Measurements from ENCODE around the gene SLAIN1.
A peak's percentile ranks its signal among the peaks of the same experiment; 100 is the strongest.
"Not testable (repeated sequence)": the region's sequence is repeated elsewhere in the genome, so short reads cannot be mapped to it uniquely, and the experiment has no call there.

SLAIN1 gene

DNA sequence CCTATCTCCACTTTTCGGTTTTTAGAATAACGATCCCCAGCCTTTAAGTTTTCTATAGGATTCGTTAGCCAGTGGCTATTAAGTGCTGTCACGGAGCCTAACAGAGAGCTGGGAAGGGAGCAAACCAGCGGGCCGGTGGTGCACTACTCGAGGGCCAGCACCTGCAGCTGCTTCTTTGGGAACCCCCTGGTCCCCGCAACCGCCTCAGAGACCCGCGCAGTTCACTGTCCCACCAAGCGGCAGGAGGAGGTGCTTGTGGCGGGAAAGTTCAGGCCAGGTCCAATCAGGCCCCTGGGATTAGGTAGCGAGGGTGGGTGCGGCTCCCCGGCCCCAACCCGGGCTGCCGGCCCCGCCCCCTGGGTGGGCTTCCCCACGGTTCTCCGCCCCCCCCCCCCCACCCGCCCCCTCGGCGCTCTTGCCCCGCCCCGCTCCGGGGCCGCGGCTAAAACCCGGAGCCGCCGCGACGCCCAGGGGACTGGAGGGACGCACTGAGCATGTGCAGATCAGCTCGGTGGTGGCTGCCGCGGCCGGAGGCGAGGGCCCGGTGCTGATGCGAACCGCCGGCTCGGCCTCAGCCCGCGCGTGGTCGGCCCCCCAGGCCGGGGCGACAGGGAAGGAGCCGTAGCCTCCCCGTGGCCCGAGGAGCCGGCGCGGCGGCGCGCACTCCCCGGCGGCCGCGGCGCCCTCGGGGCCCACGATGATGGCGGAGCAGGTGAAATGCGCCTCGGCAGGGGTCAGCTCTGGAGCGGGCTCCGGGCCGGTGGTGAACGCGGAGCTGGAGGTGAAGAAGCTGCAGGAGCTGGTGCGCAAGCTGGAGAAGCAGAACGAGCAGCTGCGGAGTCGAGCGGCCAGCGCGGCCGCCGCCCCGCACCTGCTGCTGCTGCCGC, at the start of gene SLAIN1:
SLAIN1 (plus strand) TSS at position 471 of the 887 bp plus-strand sequence; CDS start at position 698, 227 bp downstream.
- peak; percentile 90 for DNase-seq

DNA sequence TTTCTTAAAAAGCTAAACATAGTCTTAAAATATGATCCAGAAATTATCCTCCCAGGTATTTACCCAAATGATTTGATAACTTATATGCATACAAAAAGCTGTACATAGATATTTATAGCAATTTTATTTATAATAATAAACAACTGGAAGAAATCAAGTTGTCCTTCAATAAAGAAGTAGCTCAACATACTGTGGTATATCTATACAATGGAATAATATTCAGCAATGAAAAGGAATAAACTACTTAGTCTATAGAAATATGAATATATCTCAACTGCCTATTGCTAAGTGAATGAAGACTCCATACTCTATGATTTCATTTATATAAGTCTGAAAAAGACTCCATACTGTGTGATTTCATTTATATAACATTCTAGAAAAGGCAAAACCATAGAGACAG, 47.1 kb upstream of the SLAIN1 start:
- DNase-seq: no peak

DNA sequence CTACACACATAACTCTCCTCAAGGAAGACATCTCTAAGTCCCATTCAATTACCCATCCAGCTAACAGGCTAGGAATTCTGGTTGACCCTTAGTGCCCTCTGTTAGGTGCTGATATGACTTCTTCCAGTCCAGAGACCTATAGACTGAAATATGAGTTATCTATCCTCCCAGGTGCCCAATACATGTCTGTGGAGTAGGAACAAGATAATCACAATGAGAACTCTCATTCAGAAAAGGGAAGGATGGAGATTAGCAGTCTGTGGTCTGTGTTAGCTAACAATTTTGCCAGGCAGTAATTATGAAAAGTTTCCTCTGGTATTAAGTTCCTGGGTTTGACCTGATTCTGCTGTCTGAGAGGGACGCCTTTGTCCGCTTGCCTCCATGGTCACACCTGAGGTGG, 44.2 kb upstream of the SLAIN1 start:
- no peak for DNase-seq

- DNase-seq: not testable (repeated sequence)
Observed at GRCh38 chr13:77660016-77660415, 37.5 kb upstream of the SLAIN1 start.

DNA sequence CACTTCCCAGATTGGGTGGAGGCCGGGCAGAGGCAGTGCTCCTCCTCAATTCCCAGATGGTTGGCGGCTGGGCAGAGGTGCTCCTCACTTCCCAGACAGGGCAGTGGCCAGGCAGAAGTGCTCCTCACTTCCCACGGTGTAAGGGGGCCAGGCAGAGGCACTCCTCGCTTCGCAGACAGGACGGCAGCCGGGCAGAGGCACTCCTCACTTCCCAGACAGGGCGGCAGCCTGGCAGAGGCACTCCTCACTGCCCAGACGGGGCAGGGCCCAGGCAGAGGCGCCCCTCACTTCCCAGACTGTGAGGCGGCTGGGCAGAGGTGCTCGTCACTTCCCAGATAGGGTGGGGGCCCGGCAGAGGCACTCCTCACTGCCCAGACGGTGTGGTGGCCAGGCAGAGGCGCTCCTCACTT, 36.6 kb upstream of the SLAIN1 start:
- DNase-seq: no peak

DNA sequence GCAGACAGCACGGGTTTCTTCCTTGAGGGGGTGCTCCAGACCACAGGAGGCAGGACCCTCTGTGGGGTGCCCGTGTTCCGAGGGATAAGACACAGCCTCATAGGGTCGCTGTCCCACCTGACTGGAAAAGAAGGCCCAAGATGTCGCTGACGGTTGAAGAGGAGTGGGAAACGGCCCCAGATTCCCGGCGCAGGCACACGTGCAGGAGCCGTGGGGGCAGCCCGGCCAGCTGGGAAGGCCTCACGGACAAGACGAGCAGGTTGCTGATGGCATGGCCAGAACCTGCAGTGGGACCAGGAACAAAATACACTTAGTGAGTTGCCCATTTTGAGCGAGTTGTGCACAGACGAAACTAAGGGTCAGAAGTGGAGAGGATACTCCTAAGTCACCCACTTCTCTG, 35.2 kb upstream of the SLAIN1 start:
- DNase-seq: not testable (repeated sequence)

DNA sequence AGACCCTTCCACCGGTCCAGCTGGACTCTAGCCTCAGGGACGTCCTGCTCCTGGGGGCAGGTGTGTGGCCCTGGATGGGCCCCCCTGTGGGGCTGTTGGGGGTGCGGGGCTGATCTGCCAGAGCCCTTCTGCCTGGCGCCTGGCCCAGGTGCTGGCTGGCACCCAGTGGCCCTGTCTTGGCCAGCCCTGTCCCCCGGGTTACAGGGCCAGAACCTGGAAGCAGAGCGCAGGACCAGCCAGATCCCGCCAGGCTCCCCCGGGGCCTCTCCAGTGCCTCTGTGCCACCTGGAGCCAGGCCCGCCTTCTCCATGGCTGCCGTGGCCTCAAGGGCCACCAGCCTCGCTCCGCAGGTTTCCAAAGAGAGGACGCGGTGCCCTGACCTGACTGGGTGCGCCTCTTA, 34.7 kb upstream of the SLAIN1 start:
- not testable (repeated sequence) for DNase-seq

DNA sequence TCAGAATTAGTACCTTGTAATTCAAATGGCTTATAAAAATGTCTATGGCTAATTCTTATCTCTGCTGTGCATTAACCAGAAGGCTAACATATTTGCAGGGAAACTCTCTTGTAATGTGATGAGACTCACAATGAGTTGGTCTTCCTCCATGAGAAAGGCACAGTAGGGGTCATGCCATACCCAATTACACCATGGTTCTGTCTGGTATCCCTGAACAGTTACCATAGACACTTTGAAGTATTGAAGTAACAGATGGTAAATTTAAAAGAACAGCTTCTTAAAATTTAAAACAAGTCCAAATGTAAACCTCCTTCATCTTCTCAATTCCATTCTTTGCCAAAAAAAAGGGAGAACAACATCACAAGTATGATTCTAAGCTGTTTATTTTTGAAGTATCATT, 22.6 kb upstream of the SLAIN1 start:
- DNase-seq: no peak

DNA sequence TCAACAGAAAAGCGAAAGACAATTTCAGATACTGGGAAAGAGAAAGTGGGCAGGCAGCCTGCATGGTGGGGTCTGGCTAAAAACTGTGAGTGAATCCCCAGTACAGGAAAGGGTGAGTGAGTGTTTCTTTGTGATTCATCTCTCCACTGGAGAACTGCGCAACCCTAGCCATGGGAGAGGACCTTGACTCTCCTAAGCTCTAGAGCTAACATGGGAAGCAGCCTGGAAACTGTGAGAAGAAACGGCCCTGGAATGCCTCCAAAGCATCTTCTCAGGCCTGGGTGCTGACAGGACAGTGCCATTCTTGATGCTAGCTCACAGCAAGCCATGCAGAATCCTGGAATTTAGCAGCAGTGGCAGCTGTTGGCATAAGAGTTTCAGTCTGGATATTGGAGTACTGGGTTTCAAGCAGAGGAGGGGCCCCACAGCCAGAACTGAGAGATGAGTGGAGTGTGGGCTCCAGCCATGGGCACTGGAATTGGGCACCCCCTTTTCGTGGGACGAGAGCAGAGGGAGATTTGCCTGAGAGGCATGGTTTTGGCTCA, 18.7 kb upstream of the SLAIN1 start:
- no peak for DNase-seq

DNA sequence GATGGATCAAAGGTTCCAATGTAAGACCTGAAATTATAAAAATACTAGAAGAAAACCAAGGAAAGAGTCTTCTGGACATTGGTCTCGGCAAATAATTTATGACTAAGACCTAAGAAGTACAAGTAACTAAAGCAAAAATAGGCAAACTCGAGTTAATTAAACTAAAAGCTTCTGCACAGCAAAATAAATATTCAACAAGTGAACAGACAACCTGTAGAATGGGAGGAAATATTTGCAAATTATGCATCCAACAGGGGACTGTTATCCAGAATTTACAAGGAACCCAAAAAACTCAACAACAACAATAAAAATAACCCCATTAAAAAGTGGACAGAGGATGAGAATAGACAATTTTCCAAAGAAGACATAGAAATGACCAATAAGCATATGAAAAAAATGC, 9.7 kb upstream of the SLAIN1 start:
- no peak for DNase-seq

- DNase-seq: no peak
Observed at GRCh38 chr13:77691871-77692270, 5.6 kb upstream of the SLAIN1 start.

DNA sequence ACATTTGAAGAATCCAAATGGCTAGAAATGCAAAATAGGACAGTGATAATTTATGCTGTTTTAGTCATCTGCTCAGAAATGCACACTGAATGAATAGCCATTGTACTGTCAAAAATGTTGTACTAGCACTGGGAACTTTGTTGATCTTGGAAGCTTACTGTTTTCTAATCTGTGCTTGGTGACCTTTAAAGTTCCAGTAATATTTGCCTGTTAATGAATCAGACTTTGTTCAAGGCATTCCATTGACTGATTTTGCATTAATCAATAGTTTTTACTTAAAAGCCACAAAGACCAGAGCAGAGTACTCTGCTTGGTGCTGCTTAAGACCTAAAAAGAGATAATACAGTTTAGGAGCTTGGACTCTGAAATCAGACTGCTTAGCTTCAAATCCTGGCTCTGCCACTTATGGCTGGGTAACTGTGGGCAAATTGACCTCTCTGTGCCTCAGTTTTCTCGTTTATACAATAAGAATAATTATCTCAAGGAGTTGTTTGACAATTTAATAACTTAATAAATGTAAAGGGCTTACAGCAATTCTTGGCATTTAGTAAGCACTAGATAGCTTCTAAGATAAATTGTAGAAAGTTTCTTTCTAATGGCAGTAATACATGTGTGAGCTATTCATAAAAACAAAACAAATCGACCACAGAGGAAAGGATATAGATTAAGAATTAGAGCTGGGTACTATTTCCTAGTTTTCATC, 4.6 kb upstream of the SLAIN1 start:
- no peak for DNase-seq

- DNase-seq: no peak
Observed at GRCh38 chr13:77693449-77693940, 4.0 kb upstream of the SLAIN1 start.

GRCh38 chr13:77696006-77696878, 1.2 kb upstream of the SLAIN1 start:
- peak in 1 of 2 donors; percentile 49 for DNase-seq

- DNase-seq: no peak
Observed at GRCh38 chr13:77696879-77697216, 639 bp upstream of the SLAIN1 start.

DNA sequence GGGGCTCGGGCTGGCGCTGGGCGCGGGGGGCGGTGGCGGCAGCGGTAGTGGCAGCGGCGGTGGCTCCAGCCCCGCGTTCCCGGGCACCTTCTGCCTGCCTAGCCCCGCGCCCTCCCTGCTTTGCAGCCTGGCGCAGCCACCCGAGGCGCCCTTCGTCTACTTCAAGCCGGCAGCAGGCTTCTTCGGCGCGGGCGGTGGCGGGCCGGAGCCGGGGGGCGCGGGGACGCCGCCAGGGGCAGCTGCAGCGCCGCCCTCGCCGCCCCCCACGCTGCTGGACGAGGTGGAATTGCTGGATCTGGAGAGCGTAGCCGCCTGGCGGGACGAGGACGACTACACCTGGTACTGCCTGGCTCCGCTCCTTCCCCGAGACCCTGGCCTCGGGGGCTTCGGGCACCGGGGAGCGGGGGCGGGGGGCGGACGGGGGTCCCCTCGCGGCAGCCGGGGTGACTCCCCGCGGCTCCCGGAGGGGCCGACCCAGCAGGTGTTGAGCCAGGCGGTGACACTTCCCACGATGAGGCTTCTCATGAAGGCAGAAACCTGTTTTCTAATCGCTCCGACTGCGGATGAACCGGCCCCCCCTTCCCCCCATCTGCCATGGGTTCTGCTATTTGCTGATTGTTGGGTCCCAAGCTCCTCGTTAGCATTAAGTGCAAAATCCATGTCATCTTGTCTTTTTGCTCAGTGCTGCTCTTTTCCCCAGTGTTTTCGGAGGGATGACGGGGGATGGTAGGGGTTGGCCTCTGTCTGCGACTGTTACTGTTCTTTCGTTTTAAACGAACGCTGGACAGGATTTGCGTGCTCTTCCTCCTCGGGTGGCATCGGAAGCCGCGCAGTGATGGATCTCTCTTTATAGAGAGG, 943 bp downstream of the SLAIN1 start:
- DNase-seq: peak; percentile 29 to 58

DNA sequence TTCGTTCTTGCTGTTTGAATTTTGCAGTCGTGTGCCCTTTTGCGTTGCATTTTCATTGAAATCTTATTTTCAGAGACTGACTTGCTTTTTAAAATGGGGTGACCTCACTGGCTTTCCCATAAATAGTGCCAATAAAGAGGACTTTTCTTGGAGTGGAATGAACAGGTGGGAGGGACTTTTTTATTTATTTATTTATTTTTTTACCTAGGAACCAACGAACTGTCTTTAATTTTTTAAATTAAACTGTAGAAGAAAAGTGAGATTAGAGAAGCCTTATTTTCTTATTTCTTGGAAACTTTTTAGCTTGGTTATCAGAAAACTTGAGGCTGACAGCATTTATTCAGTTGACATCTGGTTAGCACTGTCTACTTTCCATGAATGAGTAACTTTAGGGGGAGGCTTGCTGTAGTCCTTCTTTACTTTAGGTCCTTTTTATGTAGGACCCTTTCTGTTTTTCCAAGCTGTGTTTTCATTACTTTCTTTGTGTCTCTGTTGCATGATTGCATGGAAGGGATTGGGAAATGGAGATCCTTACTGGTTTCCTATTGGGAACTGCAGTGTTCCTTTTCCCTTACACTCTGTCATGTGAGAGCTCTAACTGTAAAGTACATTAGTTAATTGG, 1.7 kb downstream of the SLAIN1 start:
- no peak for DNase-seq

GRCh38 chr13:77701305-77701704, 3.8 kb downstream of the SLAIN1 start:
- DNase-seq: no peak

- DNase-seq: no peak
Observed at GRCh38 chr13:77702366-77702765, 4.9 kb downstream of the SLAIN1 start.

- DNase-seq: no peak
Observed at GRCh38 chr13:77703408-77703807, 5.9 kb downstream of the SLAIN1 start.

- no peak for DNase-seq
Observed at GRCh38 chr13:77714119-77714755, 16.8 kb downstream of the SLAIN1 start.

Data from CD4-positive, alpha-beta T cell treated with Interleukin-1 beta for 1 hour (primary cell).